HepG2 (cell line): ENCODE measurements around the gene TNFSF13. TPM values are rescaled to one million over a fixed set of nuclear protein-coding genes. Genes with fewer than 3 reads are reported as not detected.

Experiments used
- ADNP ChIP-seq: sonication (generic); formaldehyde crosslinking; IDR thresholded peaks from 2 replicates; pipeline ENCODE4 v1.4.0; 2020; ENCODE audit warnings: missing genetic modification reagents
- BORCS8-MEF2B ChIP-seq: sonication (generic); formaldehyde crosslinking; IDR thresholded peaks from 2 replicates; pipeline ENCODE4 v1.8.0; 2022; ENCODE audit warnings: mild to moderate bottlenecking, missing genetic modification reagents
- CAMTA2 ChIP-seq: sonication (generic); formaldehyde crosslinking; IDR thresholded peaks from 2 replicates; pipeline ENCODE4 v1.4.0; 2020; ENCODE audit warnings: mild to moderate bottlenecking, missing genetic modification reagents, borderline replicate concordance
- ETS1 ChIP-seq: sonication (generic); formaldehyde crosslinking; IDR thresholded peaks from 2 replicates; pipeline ENCODE4 v1.4.0; 2020; ENCODE audit warnings: missing genetic modification reagents
- HMG20B ChIP-seq: conservative IDR thresholded peaks from 2 replicates; pipeline ENCODE4 v1.6.1; 2016; ENCODE audit warnings: missing genetic modification reagents, missing compliant biosample characterization
- MED8 ChIP-seq: sonication (generic); formaldehyde crosslinking; IDR thresholded peaks from 2 replicates; pipeline ENCODE4 v1.8.1; 2023; ENCODE audit warnings: mild to moderate bottlenecking, missing genetic modification reagents; ENCODE audit not compliant: insufficient replicate concordance
- MTF2 ChIP-seq: sonication (generic); formaldehyde crosslinking; IDR thresholded peaks from 2 replicates; pipeline ENCODE4 v1.5.0; 2020; ENCODE audit warnings: missing genetic modification reagents, borderline replicate concordance
- SMARCE1 ChIP-seq: fragments of 450-650 bp; IDR thresholded peaks from 2 replicates; pipeline ENCODE4 v1.6.1; 2017; ENCODE audit warnings: borderline replicate concordance
- TEAD2 ChIP-seq: sonication (generic); formaldehyde crosslinking; IDR thresholded peaks from 2 replicates; pipeline ENCODE4 v1.9.0; 2021; ENCODE audit warnings: missing genetic modification reagents
- TRAFD1 ChIP-seq: sonication (generic); formaldehyde crosslinking; IDR thresholded peaks from 2 replicates; pipeline ENCODE4 v1.5.1; 2020; ENCODE audit warnings: missing genetic modification reagents, mild to moderate bottlenecking, borderline replicate concordance
- ZBTB20 ChIP-seq: sonication (generic); formaldehyde crosslinking; IDR thresholded peaks from 2 replicates; pipeline ENCODE4 v1.8.1; 2023; ENCODE audit warnings: missing genetic modification reagents, low read depth, mild to moderate bottlenecking, borderline replicate concordance
- ZFAT ChIP-seq: sonication (generic); formaldehyde crosslinking; conservative IDR thresholded peaks from 2 replicates; pipeline ENCODE4 v1.8.1; 2023; ENCODE audit warnings: missing genetic modification reagents, inconsistent platforms
- ZNF234 ChIP-seq: sonication (generic); formaldehyde crosslinking; conservative IDR thresholded peaks from 2 replicates; pipeline ENCODE4 v1.5.1; 2020; ENCODE audit warnings: mild to moderate bottlenecking, missing genetic modification reagents
- ZNF367 ChIP-seq: sonication (generic); formaldehyde crosslinking; IDR thresholded peaks from 2 replicates; pipeline ENCODE4 v1.4.0; 2020; ENCODE audit warnings: missing genetic modification reagents, borderline replicate concordance
- ZNF431 ChIP-seq: sonication (generic); formaldehyde crosslinking; IDR thresholded peaks from 2 replicates; pipeline ENCODE4 v1.9.0; 2022; ENCODE audit warnings: missing genetic modification reagents, low read depth, mild to moderate bottlenecking, borderline replicate concordance
- ZNF546 ChIP-seq: sonication (generic); formaldehyde crosslinking; conservative IDR thresholded peaks from 2 replicates; pipeline ENCODE4 v1.8.1; 2023; ENCODE audit warnings: mild to moderate bottlenecking, missing genetic modification reagents
- ZNF557 ChIP-seq: sonication (generic); formaldehyde crosslinking; IDR thresholded peaks from 2 replicates; pipeline ENCODE4 v1.4.0; 2020; ENCODE audit warnings: missing genetic modification reagents
- ZNF572 ChIP-seq: sonication (generic); formaldehyde crosslinking; IDR thresholded peaks from 2 replicates; pipeline ENCODE4 v1.5.1; 2020; ENCODE audit warnings: mild to moderate bottlenecking, missing genetic modification reagents
- ZNF614 ChIP-seq: IDR thresholded peaks from 2 replicates; pipeline ENCODE4 v1.6.1; 2018; ENCODE audit warnings: missing biosample characterization, missing genetic modification reagents, inconsistent platforms, borderline replicate concordance
- ZNF7 ChIP-seq: IDR thresholded peaks from 2 replicates; pipeline ENCODE4 v1.6.1; 2016; ENCODE audit warnings: missing biosample characterization, missing genetic modification reagents
- ZNF792 ChIP-seq: IDR thresholded peaks from 2 replicates; pipeline ENCODE4 v1.6.1; 2016
- ZSCAN9 ChIP-seq: IDR thresholded peaks from 2 replicates; pipeline ENCODE4 v1.6.1; 2016; ENCODE audit warnings: borderline replicate concordance
- polyA plus RNA-seq, 8 experiments: library from polyadenylated mRNA; depleted of rRNA in 3 of 8; stranded (reverse) in 7 of 8; unstranded in 1 of 8; fragments of >200 nt; fragmentation: Illumina TruSeq in 4 of 8; extraction: Trizol in 4 of 8; gene quantifications; 2 replicates each; pipeline versions ENCODE4 v1.2.1 to v1.2.3, GENCODE V29; 2011 to 2016; ENCODE audit warnings: low read depth in 4 of 8, missing spikeins in 1 of 8, mixed read lengths in 1 of 8; ENCODE audit not compliant: insufficient read depth in 1 of 8
- total RNA-seq, 5 experiments: library from RNA; depleted of rRNA; stranded (reverse); fragments of >200 nt; fragmentation: Illumina TruSeq; extraction: Trizol; gene quantifications; 2 replicates each; pipeline ENCODE4 v1.2.3, GENCODE V29; 2016; ENCODE audit warnings: low read depth in 1 of 5
- TF ChIP-seq, protein P1 (sequence below): sonication (generic); formaldehyde crosslinking; IDR thresholded peaks from 2 replicates; pipeline ENCODE4 v1.4.0; 2020; ENCODE audit warnings: missing genetic modification reagents
- TF ChIP-seq, protein P2 (sequence below): IDR thresholded peaks from 2 replicates; pipeline ENCODE4 v1.6.1; 2012; ENCODE audit warnings: inconsistent platforms
- TF ChIP-seq, protein P3 (sequence below): sonication (generic); formaldehyde crosslinking; conservative IDR thresholded peaks from 2 replicates; pipeline ENCODE4 v1.8.0; 2022; ENCODE audit warnings: mild to moderate bottlenecking, moderate library complexity, missing genetic modification reagents

The TNFSF13 gene
- total and polyA plus RNA-seq, 2 of the 13 experiments (the other 11 are each of a cell fraction or from before 2014, with no cell fraction given): 2.5 to 3.3 TPM

DNA sequence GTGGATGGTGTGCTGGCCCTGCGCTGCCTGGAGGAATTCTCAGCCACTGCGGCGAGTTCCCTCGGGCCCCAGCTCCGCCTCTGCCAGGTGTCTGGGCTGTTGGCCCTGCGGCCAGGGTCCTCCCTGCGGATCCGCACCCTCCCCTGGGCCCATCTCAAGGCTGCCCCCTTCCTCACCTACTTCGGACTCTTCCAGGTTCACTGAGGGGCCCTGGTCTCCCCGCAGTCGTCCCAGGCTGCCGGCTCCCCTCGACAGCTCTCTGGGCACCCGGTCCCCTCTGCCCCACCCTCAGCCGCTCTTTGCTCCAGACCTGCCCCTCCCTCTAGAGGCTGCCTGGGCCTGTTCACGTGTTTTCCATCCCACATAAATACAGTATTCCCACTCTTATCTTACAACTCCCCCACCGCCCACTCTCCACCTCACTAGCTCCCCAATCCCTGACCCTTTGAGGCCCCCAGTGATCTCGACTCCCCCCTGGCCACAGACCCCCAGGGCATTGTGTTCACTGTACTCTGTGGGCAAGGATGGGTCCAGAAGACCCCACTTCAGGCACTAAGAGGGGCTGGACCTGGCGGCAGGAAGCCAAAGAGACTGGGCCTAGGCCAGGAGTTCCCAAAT, 1.3 kb upstream of the TNFSF13 start (continued):
- TF ChIP-seq ZNF7 (CRISPR knock-in tag): no peak
- TF ChIP-seq BORCS8-MEF2B (CRISPR knock-in tag): no peak; the same call in 1 of the 2 replicates
- TF ChIP-seq, protein P1, sequence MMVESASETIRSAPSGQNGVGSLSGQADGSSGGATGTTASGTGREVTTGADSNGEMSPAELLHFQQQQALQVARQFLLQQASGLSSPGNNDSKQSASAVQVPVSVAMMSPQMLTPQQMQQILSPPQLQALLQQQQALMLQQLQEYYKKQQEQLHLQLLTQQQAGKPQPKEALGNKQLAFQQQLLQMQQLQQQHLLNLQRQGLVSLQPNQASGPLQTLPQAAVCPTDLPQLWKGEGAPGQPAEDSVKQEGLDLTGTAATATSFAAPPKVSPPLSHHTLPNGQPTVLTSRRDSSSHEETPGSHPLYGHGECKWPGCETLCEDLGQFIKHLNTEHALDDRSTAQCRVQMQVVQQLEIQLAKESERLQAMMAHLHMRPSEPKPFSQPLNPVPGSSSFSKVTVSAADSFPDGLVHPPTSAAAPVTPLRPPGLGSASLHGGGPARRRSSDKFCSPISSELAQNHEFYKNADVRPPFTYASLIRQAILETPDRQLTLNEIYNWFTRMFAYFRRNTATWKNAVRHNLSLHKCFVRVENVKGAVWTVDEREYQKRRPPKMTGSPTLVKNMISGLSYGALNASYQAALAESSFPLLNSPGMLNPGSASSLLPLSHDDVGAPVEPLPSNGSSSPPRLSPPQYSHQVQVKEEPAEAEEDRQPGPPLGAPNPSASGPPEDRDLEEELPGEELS (CRISPR knock-in tag): no peak; the same call in 1 of the 2 replicates
- no peak for TF ChIP-seq MTF2 (CRISPR knock-in tag)
- no peak for TF ChIP-seq ZSCAN9 (CRISPR knock-in tag)
- TF ChIP-seq MED8 (CRISPR knock-in tag): no peak
- no peak for TF ChIP-seq ADNP (CRISPR knock-in tag)
- TF ChIP-seq, protein P2, sequence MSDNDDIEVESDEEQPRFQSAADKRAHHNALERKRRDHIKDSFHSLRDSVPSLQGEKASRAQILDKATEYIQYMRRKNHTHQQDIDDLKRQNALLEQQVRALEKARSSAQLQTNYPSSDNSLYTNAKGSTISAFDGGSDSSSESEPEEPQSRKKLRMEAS: peak; percentile 46; the same call in 1 of the 2 replicates
- no peak for TF ChIP-seq ZNF431
- TF ChIP-seq ZNF367: no peak
- no peak for TF ChIP-seq HMG20B (CRISPR knock-in tag)
- TF ChIP-seq ZNF572 (CRISPR knock-in tag): no peak
- 0 out of 2 replicates have a peak, but pooled peaks have one; percentile 14 for TF ChIP-seq ZNF557 (CRISPR knock-in tag)
- no peak for TF ChIP-seq ZNF234 (CRISPR knock-in tag)
- TF ChIP-seq TRAFD1 (CRISPR knock-in tag): no peak
- TF ChIP-seq ZBTB20: no peak
- TF ChIP-seq, protein P3, sequence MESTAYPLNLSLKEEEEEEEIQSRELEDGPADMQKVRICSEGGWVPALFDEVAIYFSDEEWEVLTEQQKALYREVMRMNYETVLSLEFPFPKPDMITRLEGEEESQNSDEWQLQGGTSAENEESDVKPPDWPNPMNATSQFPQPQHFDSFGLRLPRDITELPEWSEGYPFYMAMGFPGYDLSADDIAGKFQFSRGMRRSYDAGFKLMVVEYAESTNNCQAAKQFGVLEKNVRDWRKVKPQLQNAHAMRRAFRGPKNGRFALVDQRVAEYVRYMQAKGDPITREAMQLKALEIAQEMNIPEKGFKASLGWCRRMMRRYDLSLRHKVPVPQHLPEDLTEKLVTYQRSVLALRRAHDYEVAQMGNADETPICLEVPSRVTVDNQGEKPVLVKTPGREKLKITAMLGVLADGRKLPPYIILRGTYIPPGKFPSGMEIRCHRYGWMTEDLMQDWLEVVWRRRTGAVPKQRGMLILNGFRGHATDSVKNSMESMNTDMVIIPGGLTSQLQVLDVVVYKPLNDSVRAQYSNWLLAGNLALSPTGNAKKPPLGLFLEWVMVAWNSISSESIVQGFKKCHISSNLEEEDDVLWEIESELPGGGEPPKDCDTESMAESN (CRISPR knock-in tag): no peak
- no peak for TF ChIP-seq CAMTA2 (CRISPR knock-in tag)
- TF ChIP-seq SMARCE1: no peak
- TF ChIP-seq ZNF792 (CRISPR knock-in tag): no peak; the same call in 1 of the 2 replicates
- no peak for TF ChIP-seq ETS1 (CRISPR knock-in tag)
- 0 out of 2 replicates have a peak, but pooled peaks have one; percentile 32 for TF ChIP-seq ZNF546
- no peak for TF ChIP-seq ZFAT (CRISPR knock-in tag)
- no peak for TF ChIP-seq TEAD2
- TF ChIP-seq ZNF614 (CRISPR knock-in tag): peak; percentile 45; the same call in 1 of the 2 replicates
